HG03457 (cell line): ENCODE data around the gene RPS28.

Experiments used
- ATAC-seq: cut with Tn5 transposase; IDR thresholded peaks from one replicate; pipeline ENCODE4 v1.9.1; 2021; ENCODE audit warnings: moderate number of reproducible peaks; ENCODE audit not compliant: unreplicated experiment

RPS28 gene

GRCh38 chr19:8319807-8320520, 1.3 kb upstream of the RPS28 start:
- no peak for ATAC-seq

GRCh38 chr19:8320564-8321066, 681 bp upstream of the RPS28 start:
- no peak for ATAC-seq

GRCh38 chr19:8321986-8322637, 816 bp downstream of the RPS28 start:
- ATAC-seq = no peak

- no peak for ATAC-seq
Measured at GRCh38 chr19:8322638-8322997, 1.3 kb downstream of the RPS28 start.

- no peak for ATAC-seq
Measured at GRCh38 chr19:8323781-8324185, 2.5 kb downstream of the RPS28 start.

- ATAC-seq = no peak
Measured at GRCh38 chr19:8324186-8325050, 3.1 kb downstream of the RPS28 start.

GRCh38 chr19:8325454-8325853, 4.2 kb downstream of the RPS28 start:
- no peak for ATAC-seq

- ATAC-seq = no peak
Measured at GRCh38 chr19:8329996-8330395, 8.7 kb downstream of the RPS28 start.

GRCh38 chr19:8331263-8331845, 10.1 kb downstream of the RPS28 start:
- ATAC-seq = no peak

- no peak for ATAC-seq
Measured at GRCh38 chr19:8332976-8333766, 11.9 kb downstream of the RPS28 start.

- ATAC-seq = no peak
Measured at GRCh38 chr19:8333767-8334457, 12.6 kb downstream of the RPS28 start.

- ATAC-seq = no peak
Measured at GRCh38 chr19:8334458-8335342, 13.4 kb downstream of the RPS28 start.

- ATAC-seq = no peak
Measured at GRCh38 chr19:8335343-8336071, 14.2 kb downstream of the RPS28 start.

GRCh38 chr19:8336072-8336569, 14.8 kb downstream of the RPS28 start:
- no peak for ATAC-seq

- ATAC-seq = no peak
Measured at GRCh38 chr19:8336660-8337059, 15.4 kb downstream of the RPS28 start.

GRCh38 chr19:8337728-8338127, 16.4 kb downstream of the RPS28 start:
- ATAC-seq = no peak

GRCh38 chr19:8338835-8339234, 17.5 kb downstream of the RPS28 start:
- ATAC-seq = no peak
